B cell (primary cell): ENCODE results near the gene CAPN11. TPM values are rescaled to one million over a fixed set of nuclear protein-coding genes. Genes with fewer than 3 reads are reported as not detected.
A peak's percentile ranks its signal among the peaks of the same experiment; 100 is the strongest.

Source experiments
- ATAC-seq: fragments of 200-7000 bp; cut with Tn5 transposase; one replicate; pipeline ENCODE4 v1.10.0; 2021; ENCODE audit warnings: low read depth, mild to moderate bottlenecking, moderate number of reproducible peaks, moderate library complexity
- CTCF ChIA-PET: fragments of 350-600 bp; sonication (Branson Sonifier 250); formaldehyde crosslinking; loops from one replicate; lab custom pipeline; 2021; ENCODE audit warnings: antibody characterized with exemption, inconsistent platforms; lab: Charles Lee
- POLR2A ChIA-PET: fragments of 350-600 bp; sonication (Branson Sonifier 250); formaldehyde crosslinking; loops from one replicate; lab custom pipeline; 2021; ENCODE audit warnings: antibody characterized with exemption; lab: Charles Lee
- DNase-seq: peaks from one replicate; pipeline ENCODE4 v3.0.0; 2013
- H2AFZ ChIP-seq: 2 replicates; pipeline ENCODE4 v1.6.1; 2012; ENCODE audit warnings: mild to moderate bottlenecking, low read depth, low read length; ENCODE audit not compliant: insufficient read depth, poor library complexity, severe bottlenecking
- H3K27ac ChIP-seq, 2 donors: 1 replicate in 1 of 2; 2 replicates in 1 of 2; pipeline ENCODE4 v1.5.1; 2012 to 2013; ENCODE audit warnings: low read length in 2 of 2, mild to moderate bottlenecking in 2 of 2, moderate library complexity in 1 of 2
- H3K27me3 ChIP-seq, 4 experiments: fragments of 200-600 bp in 1 of 4; sonication (generic) in 1 of 4; replicated peaks in 1 of 4; 1 replicate in 2 of 4; 2 replicates in 2 of 4; pipeline versions ENCODE4 v1.6.1 to v1.7.0; 2013 to 2016; ENCODE audit warnings: low read length in 3 of 4, mild to moderate bottlenecking in 2 of 4, mixed read lengths in 1 of 4, moderate library complexity in 1 of 4; ENCODE audit not compliant: insufficient read depth in 4 of 4, control insufficient read depth in 3 of 4; ENCODE audit errors: control extremely low read depth in 1 of 4
- H3K36me3 ChIP-seq, 2 experiments: replicated peaks in 1 of 2; 1 replicate in 1 of 2; 2 replicates in 1 of 2; pipeline versions ENCODE4 v1.6.1 to v1.7.1; 2013; ENCODE audit warnings: low read length in 1 of 2; ENCODE audit not compliant: insufficient read depth in 2 of 2, control insufficient read depth in 1 of 2; ENCODE audit errors: control extremely low read depth in 1 of 2, extremely low read depth in 1 of 2
- H3K4me1 ChIP-seq, 2 donors: fragments of 200-600 bp in 1 of 2; sonication (generic) in 1 of 2; 1 replicate in 1 of 2; 2 replicates in 1 of 2; pipeline versions ENCODE4 v1.5.1 to v1.6.1; 2013 to 2017; ENCODE audit warnings: low read length in 2 of 2; ENCODE audit not compliant: control insufficient read depth in 2 of 2, insufficient read depth in 2 of 2
- H3K4me2 ChIP-seq: replicated peaks from 2 replicates; pipeline ENCODE3; 2012; ENCODE audit warnings: mild to moderate bottlenecking, low read depth, low read length; ENCODE audit not compliant: poor library complexity, severe bottlenecking
- H3K4me3 ChIP-seq, 5 experiments: fragments of 200-600 bp in 1 of 5; sonication (generic) in 1 of 5; 1 replicate in 3 of 5; 2 replicates in 2 of 5; pipeline versions ENCODE4 v1.5.1 to v1.7.0; 2011 to 2016; ENCODE audit warnings: low read length in 4 of 5, mild to moderate bottlenecking in 4 of 5, low read depth in 2 of 5, control low read depth in 1 of 5, moderate library complexity in 1 of 5; ENCODE audit not compliant: insufficient read depth in 1 of 5; ENCODE audit errors: control extremely low read depth in 1 of 5, extremely low read depth in 1 of 5
- H3K79me2 ChIP-seq: fragments of 200-600 bp; sonication (generic); one replicate; pipeline ENCODE4 v1.6.0; 2016; ENCODE audit warnings: low read length; ENCODE audit not compliant: control insufficient read depth, insufficient read depth
- H3K9ac ChIP-seq: fragments of 200-600 bp; sonication (generic); 2 replicates; pipeline ENCODE4 v1.6.1; 2017; ENCODE audit warnings: mild to moderate bottlenecking, low read length, moderate library complexity
- H3K9me3 ChIP-seq, 3 donors: one replicate each; pipeline versions ENCODE4 v1.6.1 to v1.7.1; 2013; ENCODE audit warnings: low read length in 2 of 3; ENCODE audit not compliant: control insufficient read depth in 2 of 3, insufficient read depth in 1 of 3; ENCODE audit errors: control extremely low read depth in 1 of 3
- H4K20me1 ChIP-seq: 2 replicates; pipeline ENCODE4 v1.6.0; 2012; ENCODE audit warnings: mild to moderate bottlenecking, low read length; ENCODE audit not compliant: insufficient read depth, control insufficient read depth, poor library complexity, severe bottlenecking
- H3K27ac Mint-ChIP-seq: one replicate; pipeline ENCODE4 v1.8.0; 2021; ENCODE audit warnings: mixed read lengths
- H3K27me3 Mint-ChIP-seq: one replicate; pipeline ENCODE4 v1.8.0; 2021; ENCODE audit warnings: mixed read lengths
- H3K4me1 Mint-ChIP-seq: one replicate; pipeline ENCODE4 v1.8.0; 2021; ENCODE audit warnings: mixed read lengths
- H3K4me3 Mint-ChIP-seq: one replicate; pipeline ENCODE4 v1.8.0; 2021; ENCODE audit warnings: mixed read lengths
- H3K9me3 Mint-ChIP-seq: one replicate; pipeline ENCODE4 v1.8.0; 2022; ENCODE audit warnings: mixed read lengths; ENCODE audit not compliant: insufficient read depth
- CTCF ChIP-seq: fragments of 200-600 bp; IDR thresholded peaks from one replicate; pipeline ENCODE4 v1.8.0; 2022; ENCODE audit warnings: antibody characterized with exemption, mild to moderate bottlenecking
- EZH2 ChIP-seq: IDR thresholded peaks from 2 replicates; pipeline ENCODE4 v1.6.1; 2012; ENCODE audit warnings: borderline replicate concordance, low read depth, mild to moderate bottlenecking, moderate library complexity, low read length; ENCODE audit not compliant: insufficient read depth, poor library complexity, severe bottlenecking
- WGBS: methylation state at CpG from one replicate; pipeline ENCODE4 v1.1.5; 2013; ENCODE audit warnings: missing lambda C conversion rate; ENCODE audit not compliant: insufficient coverage; 5-methylcytosine and 5-hydroxymethylcytosine counted together
- intact Hi-C: fragments of 100-400 bp; cut with micrococcal nuclease; formaldehyde crosslinking; loops from one replicate; pipeline ENCODE4 v1.10.0; 2022
- polyA plus RNA-seq: library from polyadenylated mRNA; depleted of rRNA; stranded (reverse); fragments of >200 nt; gene quantifications from 2 replicates; pipeline ENCODE4 v1.2.3, GENCODE V29; 2012
- total RNA-seq, 2 donors: library from RNA; stranded (reverse); fragments of 120-200 nt in 1 of 2; gene quantifications; 1 replicate in 1 of 2; 2 replicates in 1 of 2; pipeline versions ENCODE4 v1.2.3 to v1.2.4, GENCODE V29; 2013 to 2022

The CAPN11 gene
- total and polyA plus RNA-seq, 2 donors (not counting 1 experiment from before 2014, with no cell fraction given), result not detected

DNA sequence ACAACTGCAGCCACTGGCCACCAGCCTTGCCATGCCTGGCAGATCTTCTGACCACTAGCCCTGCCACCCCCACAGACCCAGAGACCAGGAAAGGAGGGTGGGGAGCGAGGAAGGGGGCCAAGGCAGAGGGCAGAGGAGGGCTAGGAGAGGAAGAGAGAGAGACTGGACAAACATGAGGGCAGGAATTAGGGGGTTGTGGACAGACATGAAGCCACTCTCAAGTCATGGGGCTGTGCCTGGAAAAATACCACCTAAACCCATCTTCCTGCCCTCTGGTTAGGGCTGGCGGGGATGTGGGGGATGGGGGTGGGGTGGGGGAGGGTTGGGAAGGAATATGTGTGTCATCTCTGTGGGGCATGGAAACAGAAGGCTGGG is 63.3 kb downstream of the CAPN11 start:
- CTCF ChIA-PET, result interaction anchor here (0.6 to 3.1 kb wide), 10 partner anchors 12 to 92 kb away, joined by 3 to 16 read pairs (median 5); partner anchors contain the start of gene AARS2
- Histone ChIP-seq H4K20me1 (no peaks in the 10 kb centered on the region), H3K9ac (no peak overlapping the region), H3K27me3 (peaks cover 0 to 2% (median 0%) of the 10 kb centered on the region in 4 experiments), H3K4me3 (no peak overlapping the region), H3K79me2 (no peaks in the 10 kb centered on the region), H3K27ac (no peak overlapping the region), H3K4me1 (peaks cover 26 to 45% of the 10 kb centered on the region in 2 donors), H3K4me2 (no peak overlapping the region), H2AFZ (no peak overlapping the region), H3K36me3 (no peaks in the 10 kb centered on the region), H3K9me3 (no peaks in the 10 kb centered on the region)
- no peak for DNase-seq
- Mint-ChIP-seq H3K27ac (no peak overlapping the region), H3K4me1 (peaks cover 41% of the 10 kb centered on the region), H3K27me3 (no peaks in the 10 kb centered on the region), H3K4me3 (peak overlapping the region; percentile 23), H3K9me3 (no peaks in the 10 kb centered on the region)
- TF ChIP-seq EZH2 (no peak), CTCF (no peak)
- intact Hi-C loops, result loop anchor here (1.0 to 5.0 kb wide), 6 partner anchors 43 to 165 kb away; partner anchors contain the start of genes AARS2, CDC5L, MRPL14 and NFKBIE
- WGBS, result no CpG with 5 or more reads among the region's 2 CpGs
- POLR2A ChIA-PET, result interaction anchor here (0.6 to 5.0 kb wide), 2 partner anchors 23 to 27 kb away, joined by 4 to 52 read pairs; partner anchors contain the start of gene HSP90AB1
- ATAC-seq, result no peak
